H1 (cell line): ENCODE measurements around the gene PEX16. TPM values are rescaled to one million over a fixed set of nuclear protein-coding genes. Genes with fewer than 3 reads are reported as not detected.

Experiments
- CTCF ChIA-PET: fragments of 300-600 bp; sonication (Branson Sonifier 250); formaldehyde crosslinking; loops from one replicate; lab custom pipeline; 2021; ENCODE audit not compliant: partially characterized antibody; lab: Charles Lee
- POLR2A ChIA-PET: fragments of 300-600 bp; sonication (Branson Sonifier 250); formaldehyde crosslinking; loops from one replicate; lab custom pipeline; 2021; ENCODE audit warnings: inconsistent platforms; ENCODE audit not compliant: partially characterized antibody; lab: Charles Lee
- DNase-seq, 2 experiments: peaks; one replicate each; pipeline versions ENCODE4 v3.0.0 to v3.0.0-alpha.2; 2010 to 2022; ENCODE audit warnings: low spot score in 2 of 2, low read depth in 1 of 2, mixed read lengths in 1 of 2
- FAIRE-seq: peaks from 2 replicates; lab custom pipeline; 2011; peaks lifted over from hg19 to GRCh38; lab: Jason Lieb, UNC
- H2AFZ ChIP-seq: 2 replicates; pipeline ENCODE4 v1.8.1; 2012; ENCODE audit warnings: low read length, inconsistent platforms
- H2AK5ac ChIP-seq: 2 replicates; pipeline ENCODE4 v1.6.1; 2013; ENCODE audit warnings: low read depth, low read length
- H2BK120ac ChIP-seq: replicated peaks from 2 replicates; pipeline ENCODE3; 2013; ENCODE audit warnings: low read depth, low read length, inconsistent platforms
- H2BK12ac ChIP-seq: 2 replicates; pipeline ENCODE4 v1.6.1; 2013; ENCODE audit warnings: low read depth, low read length
- H2BK15ac ChIP-seq: 2 replicates; pipeline ENCODE4 v1.6.1; 2013; ENCODE audit warnings: low read length
- H2BK20ac ChIP-seq: 2 replicates; pipeline ENCODE4 v1.6.1; 2013; ENCODE audit warnings: low read length
- H2BK5ac ChIP-seq: 2 replicates; pipeline ENCODE4 v1.6.1; 2013; ENCODE audit warnings: low read depth, low read length
- H3K14ac ChIP-seq: 2 replicates; pipeline ENCODE4 v1.6.1; 2013; ENCODE audit warnings: inconsistent platforms; ENCODE audit not compliant: insufficient read length
- H3K18ac ChIP-seq: 2 replicates; pipeline ENCODE4 v1.6.1; 2013; ENCODE audit warnings: low read length; ENCODE audit errors: extremely low read depth
- H3K23ac ChIP-seq: 2 replicates; pipeline ENCODE4 v1.6.1; 2013; ENCODE audit warnings: inconsistent platforms; ENCODE audit not compliant: insufficient read length
- H3K23me2 ChIP-seq: 2 replicates; pipeline ENCODE4 v1.6.1; 2013; ENCODE audit warnings: low read depth, low read length
- H3K27ac ChIP-seq: 2 replicates; pipeline ENCODE4 v1.6.1; 2011; ENCODE audit warnings: low read depth, low read length, inconsistent platforms
- H3K27me3 ChIP-seq, 4 experiments: replicated peaks in 1 of 4; 1 replicate in 1 of 4; 2 replicates in 3 of 4; pipeline versions ENCODE4 v1.6.1 to v1.8.1; 2011 to 2013; ENCODE audit warnings: low read length in 3 of 4, mild to moderate bottlenecking in 3 of 4, inconsistent platforms in 2 of 4, mixed read lengths in 2 of 4, moderate library complexity in 1 of 4; ENCODE audit not compliant: control insufficient read depth in 3 of 4, insufficient read depth in 3 of 4; ENCODE audit errors: extremely low read depth in 1 of 4
- H3K36me3 ChIP-seq, 4 experiments: 2 replicates each; pipeline versions ENCODE4 v1.6.1 to v1.8.1; 2011 to 2013; ENCODE audit warnings: mild to moderate bottlenecking in 4 of 4, low read length in 3 of 4, moderate library complexity in 2 of 4, control low read depth in 1 of 4, inconsistent platforms in 1 of 4; ENCODE audit not compliant: insufficient read depth in 4 of 4, control insufficient read depth in 2 of 4
- H3K4ac ChIP-seq: replicated peaks from 2 replicates; pipeline ENCODE3; 2013; ENCODE audit warnings: low read length, low read depth, mixed read lengths, inconsistent platforms; ENCODE audit not compliant: insufficient read length
- H3K4me1 ChIP-seq, 4 experiments: replicated peaks in 1 of 4; 1 replicate in 1 of 4; 2 replicates in 3 of 4; pipeline versions ENCODE4 v1.6.1 to v1.8.1; 2011 to 2013; ENCODE audit warnings: low read length in 3 of 4, inconsistent platforms in 2 of 4, mixed read lengths in 1 of 4; ENCODE audit not compliant: insufficient read depth in 4 of 4, control insufficient read depth in 3 of 4
- H3K4me2 ChIP-seq, 2 experiments: 2 replicates each; pipeline versions ENCODE4 v1.6.1 to v1.8.1; 2011 to 2013; ENCODE audit warnings: low read depth in 2 of 2, low read length in 2 of 2, control low read depth in 1 of 2, inconsistent platforms in 1 of 2, mild to moderate bottlenecking in 1 of 2; ENCODE audit not compliant: insufficient read depth in 1 of 2
- H3K4me3 ChIP-seq, 4 experiments: fragments of 200-600, 300-600 bp in 1 of 4; sonication (generic), shearing (Covaris generic), sonication (Bioruptor Twin) in 1 of 4; 2 replicates each; pipeline versions ENCODE4 v1.5.1 to v1.8.1; 2011 to 2016; ENCODE audit warnings: low read length in 4 of 4, low read depth in 3 of 4, control low read depth in 2 of 4, inconsistent platforms in 2 of 4, mild to moderate bottlenecking in 2 of 4, mixed read lengths in 1 of 4, moderate library complexity in 1 of 4; ENCODE audit not compliant: insufficient read depth in 2 of 4; ENCODE audit errors: extremely low read depth in 1 of 4
- H3K56ac ChIP-seq: replicated peaks from 2 replicates; pipeline ENCODE3; 2013; ENCODE audit warnings: low read depth, mild to moderate bottlenecking, mixed read lengths, low read length, inconsistent platforms; ENCODE audit not compliant: insufficient read length
- H3K79me1 ChIP-seq: 2 replicates; pipeline ENCODE4 v1.6.1; 2013; ENCODE audit warnings: low read depth, low read length, control low read depth
- H3K79me2 ChIP-seq, 2 experiments: 2 replicates each; pipeline versions ENCODE4 v1.6.1 to v1.8.1; 2012 to 2013; ENCODE audit warnings: low read length in 2 of 2, mild to moderate bottlenecking in 2 of 2, inconsistent platforms in 1 of 2; ENCODE audit not compliant: insufficient read depth in 2 of 2, control insufficient read depth in 1 of 2
- H3K9ac ChIP-seq, 4 experiments: replicated peaks in 1 of 4; 1 replicate in 1 of 4; 2 replicates in 3 of 4; pipeline versions ENCODE4 v1.6.1 to v1.8.1; 2011 to 2013; ENCODE audit warnings: low read depth in 3 of 4, low read length in 3 of 4, control low read depth in 2 of 4, mild to moderate bottlenecking in 2 of 4, moderate library complexity in 2 of 4, inconsistent platforms in 1 of 4; ENCODE audit errors: extremely low read depth in 1 of 4
- H3K9me3 ChIP-seq, 2 experiments: 2 replicates each; pipeline versions ENCODE4 v1.6.1 to v1.8.1; 2012 to 2013; ENCODE audit warnings: mild to moderate bottlenecking in 2 of 2, moderate library complexity in 2 of 2, control low read depth in 1 of 2, inconsistent platforms in 1 of 2, low read depth in 1 of 2, low read length in 1 of 2, mixed read lengths in 1 of 2; ENCODE audit not compliant: insufficient read depth in 2 of 2
- H4K20me1 ChIP-seq, 2 experiments: replicated peaks in 1 of 2; 2 replicates each; pipeline versions ENCODE3 to v1.8.1; 2011 to 2013; ENCODE audit warnings: inconsistent platforms in 2 of 2, low read length in 2 of 2, mild to moderate bottlenecking in 1 of 2; ENCODE audit not compliant: insufficient read depth in 2 of 2, control insufficient read depth in 1 of 2
- H4K5ac ChIP-seq: 2 replicates; pipeline ENCODE4 v1.6.1; 2013; ENCODE audit warnings: low read length, low read depth, mixed read lengths, inconsistent platforms; ENCODE audit not compliant: insufficient read length
- H4K8ac ChIP-seq: 2 replicates; pipeline ENCODE4 v1.8.0; 2013; ENCODE audit warnings: mild to moderate bottlenecking, moderate library complexity, low read length, inconsistent platforms; ENCODE audit not compliant: insufficient read depth; ENCODE audit errors: extremely low read depth
- H4K91ac ChIP-seq: replicated peaks from 2 replicates; pipeline ENCODE3; 2013; ENCODE audit warnings: low read length, mixed read lengths, inconsistent platforms; ENCODE audit not compliant: insufficient read length
- BACH1 ChIP-seq: IDR thresholded peaks from 2 replicates; pipeline ENCODE4 v1.6.1; 2012; ENCODE audit warnings: low read length, improper control_type of control experiment
- BCL11A ChIP-seq, 2 experiments: IDR thresholded peaks; one replicate each; pipeline ENCODE4 v1.6.1; 2011; ENCODE audit warnings: low read depth in 2 of 2, low read length in 2 of 2, mild to moderate bottlenecking in 2 of 2
- CHD1 ChIP-seq: IDR thresholded peaks from 2 replicates; pipeline ENCODE4 v1.6.1; 2012; ENCODE audit warnings: low read depth, low read length, improper control_type of control experiment
- CREB1 ChIP-seq: IDR thresholded peaks from 2 replicates; pipeline ENCODE4 v1.6.1; 2012; ENCODE audit warnings: inconsistent platforms
- CTBP2 ChIP-seq: IDR thresholded peaks from 2 replicates; pipeline ENCODE4 v1.7.0; 2011; ENCODE audit warnings: borderline replicate concordance, mild to moderate bottlenecking, moderate library complexity, mixed read lengths, low read length; ENCODE audit not compliant: insufficient read depth, insufficient read length
- EGR1 ChIP-seq: IDR thresholded peaks from 2 replicates; pipeline ENCODE4 v1.6.1; 2011; ENCODE audit warnings: low read depth, low read length, borderline replicate concordance
- EP300 ChIP-seq, 2 experiments: IDR thresholded peaks; 1 replicate in 1 of 2; 2 replicates in 1 of 2; pipeline ENCODE4 v1.6.1; 2011 to 2012; ENCODE audit warnings: low read depth in 2 of 2, low read length in 2 of 2, mild to moderate bottlenecking in 2 of 2, borderline replicate concordance in 1 of 2, inconsistent platforms in 1 of 2, moderate library complexity in 1 of 2
- POLR2A ChIP-seq, 2 experiments: IDR thresholded peaks; 1 replicate in 1 of 2; 2 replicates in 1 of 2; pipeline ENCODE4 v1.6.1; 2011; ENCODE audit warnings: low read depth in 2 of 2, low read length in 2 of 2, mild to moderate bottlenecking in 2 of 2; ENCODE audit errors: control extremely low read depth in 1 of 2
- RNF2 ChIP-seq: fragments of 200-900, 300-1000 bp; sonication (generic); IDR thresholded peaks from 2 replicates; pipeline ENCODE4 v1.7.1; 2016; ENCODE audit warnings: borderline replicate concordance, low read depth, mild to moderate bottlenecking, antibody characterized with exemption, low read length; ENCODE audit not compliant: poor library complexity, severe bottlenecking; ENCODE audit errors: missing control alignments
- whole genome bisulfite sequencing, 2 experiments: shearing (Covaris generic) in 1 of 2; methylation state at CpG; one replicate each; pipeline versions ENCODE4 v1.1.6 to v1.1.7; 2013 to 2015; ENCODE audit warnings: low lambda C conversion rate in 2 of 2, mixed read lengths in 2 of 2, inconsistent platforms in 1 of 2, low coverage in 1 of 2, missing lambda C conversion rate in 1 of 2; ENCODE audit not compliant: insufficient replicate concordance in 2 of 2, insufficient coverage in 1 of 2, insufficient read length in 1 of 2; ENCODE audit errors: extremely low coverage in 1 of 2, missing lambda C conversion rate in 1 of 2; 5-methylcytosine and 5-hydroxymethylcytosine counted together
- polyA plus RNA-seq, 7 experiments: library from polyadenylated mRNA; depleted of rRNA in 3 of 7; stranded (reverse) in 5 of 7; unstranded in 2 of 7; fragments of >200 nt in 5 of 7; fragments of 200-250 nt in 2 of 7; gene quantifications; 1 replicate in 5 of 7; 2 replicates in 1 of 7; 4 replicates in 1 of 7; pipeline versions ENCODE4 v1.2.1 to v1.2.3, GENCODE V29; 2011 to 2013; ENCODE audit warnings: missing spikeins in 2 of 7, mixed read lengths in 2 of 7
- total RNA-seq: library from RNA; stranded (reverse); fragmentation: NEBNext Ultra II Directional; extraction: Animal tissue kit (Norgen Biotek cat#: 25700); gene quantifications from 2 replicates; pipeline ENCODE4 v1.2.1, GENCODE V29; 2021
- TF ChIP-seq, protein P1 (sequence below): IDR thresholded peaks from 2 replicates; pipeline ENCODE4 v1.6.1; 2011; ENCODE audit warnings: low read depth, mild to moderate bottlenecking, low read length; ENCODE audit not compliant: insufficient read depth
- TF ChIP-seq, protein P2 (sequence below): IDR thresholded peaks from 2 replicates; pipeline ENCODE4 v1.6.1; 2012; ENCODE audit warnings: inconsistent platforms

PEX16 gene
- total and polyA plus RNA-seq, 2 of the 8 experiments (the other 6 are each of a cell fraction or from before 2014, with no cell fraction given): 29.2 to 36.0 TPM

DNA sequence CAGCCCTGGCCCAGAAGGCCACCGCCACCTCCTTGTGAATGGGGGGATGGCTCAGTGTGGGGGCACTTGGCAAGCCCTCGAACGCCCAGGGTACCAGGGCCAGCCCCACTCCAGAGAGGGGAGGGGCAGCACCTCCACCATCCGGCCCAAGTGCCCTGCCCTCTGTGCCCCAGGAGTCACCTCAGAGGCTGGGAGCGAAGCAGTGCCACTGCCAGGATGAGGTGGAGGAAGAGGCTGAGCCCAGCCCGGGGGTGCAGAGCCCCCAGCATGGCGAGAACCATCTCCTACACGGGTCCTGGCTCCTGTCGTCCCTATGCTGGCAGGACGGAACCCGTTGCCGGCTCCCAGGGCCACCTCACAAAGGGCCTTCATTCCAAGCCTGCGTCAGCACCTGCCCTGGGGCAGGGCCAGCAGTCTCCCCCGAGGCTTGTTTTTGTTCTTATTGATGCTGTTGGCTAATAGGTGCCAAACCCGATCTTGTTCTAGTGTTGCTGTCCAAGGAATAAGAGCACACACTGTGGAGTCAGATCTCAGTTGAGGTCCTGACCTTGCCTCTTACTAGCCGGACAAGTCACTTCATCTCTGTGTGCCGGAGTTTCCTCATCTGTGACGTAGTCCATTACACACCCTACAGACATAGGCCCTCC lies 10.6 kb downstream of the PEX16 start, which contains the start of gene FREY1:
Gene FREY1, minus strand, starts transcription at position 307 of the 647 bp plus-strand sequence. Its CDS starts 26 bp downstream, at position 281.
- H2BK12ac ChIP-seq: no peak within 1 kb of the TSS
- no peak within 1 kb of the TSS for H3K23ac ChIP-seq
- no peaks in the 10 kb centered on the region for H3K79me2 ChIP-seq
- H3K4ac ChIP-seq: no peak within 1 kb of the TSS
- no peaks in the 10 kb centered on the region; a peak in 1 of 7 replicates for H3K4me1 ChIP-seq
- no peak within 1 kb of the TSS for H3K4me2 ChIP-seq
- POLR2A ChIA-PET: interaction anchor here (0.8 to 6.2 kb wide), 5 partner anchors 9 to 38 kb away, joined by 3 to 36 read pairs (median 3); partner anchors contain the start of gene PEX16
- H3K4me3 ChIP-seq: no peak within 1 kb of the TSS
- H3K56ac ChIP-seq: no peak within 1 kb of the TSS
- H2BK5ac ChIP-seq: no peak within 1 kb of the TSS
- 0 out of 2 replicates have a peak, but pooled peaks cover 2% of the 10 kb centered on the region for H3K23me2 ChIP-seq
- H2BK120ac ChIP-seq: no peak within 1 kb of the TSS
- H2AFZ ChIP-seq: no peak within 1 kb of the TSS
- WGBS, 2 experiments: 93% methylated on average over 17 of the region's 18 CpGs; no CpG with 5 or more reads in 1 of the 2 experiments
- H3K14ac ChIP-seq: no peak within 1 kb of the TSS
- no peak within 1 kb of the TSS for H3K9ac ChIP-seq
- H3K27me3 ChIP-seq: no peaks in the 10 kb centered on the region
- no peak within 1 kb of the TSS for H2BK20ac ChIP-seq
- CTCF ChIA-PET: interaction anchor here (1.4 kb wide), 1 partner anchor 13 kb away, joined by 4 read pairs; no protein-coding TSS in a partner anchor
- H3K36me3 ChIP-seq: peaks cover 6 to 23% (median 18%) of the 10 kb centered on the region in 4 experiments; a peak in 6 of 8 replicates
- no peaks in the 10 kb centered on the region for H3K9me3 ChIP-seq
- no peak for FAIRE-seq
- H2BK15ac ChIP-seq: no peak within 1 kb of the TSS
- no peak within 1 kb of the TSS for H3K27ac ChIP-seq
- no peaks in the 10 kb centered on the region for H3K79me1 ChIP-seq
- H2AK5ac ChIP-seq: no peak within 1 kb of the TSS
- H4K20me1 ChIP-seq: peaks cover 0 to 17% of the 10 kb centered on the region in 2 experiments
- peak within 1 kb of the TSS; percentile 80 for H4K8ac ChIP-seq
- DNase-seq: no peak
- H4K91ac ChIP-seq: peak within 1 kb of the TSS; percentile 54
- H3K18ac ChIP-seq: no peak within 1 kb of the TSS
- H4K5ac ChIP-seq: no peak within 1 kb of the TSS
- TF ChIP-seq RNF2 (no peak), CREB1 (no peak), BACH1 (no peak), POLR2A (IDR thresholded peaks at IDR 0.05; ENCODE audit: control extremely low read depth in 1 of 2, low read depth in 2 of 2, low read length in 2 of 2) (no peak; a peak in 1 of 3 replicates), CHD1 (no peak), BCL11A (IDR thresholded peaks at IDR 0.05; ENCODE audit: low read depth in 2 of 2, low read length in 2 of 2) (no peak), EGR1 (no peak), EP300 (IDR thresholded peaks at IDR 0.05; ENCODE audit: borderline replicate concordance in 1 of 2, low read depth in 2 of 2, low read length in 2 of 2) (no peak), CTBP2 (no peak)
- TF ChIP-seq, protein P1, sequence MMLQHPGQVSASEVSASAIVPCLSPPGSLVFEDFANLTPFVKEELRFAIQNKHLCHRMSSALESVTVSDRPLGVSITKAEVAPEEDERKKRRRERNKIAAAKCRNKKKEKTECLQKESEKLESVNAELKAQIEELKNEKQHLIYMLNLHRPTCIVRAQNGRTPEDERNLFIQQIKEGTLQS: no peak
- TF ChIP-seq, protein P2, sequence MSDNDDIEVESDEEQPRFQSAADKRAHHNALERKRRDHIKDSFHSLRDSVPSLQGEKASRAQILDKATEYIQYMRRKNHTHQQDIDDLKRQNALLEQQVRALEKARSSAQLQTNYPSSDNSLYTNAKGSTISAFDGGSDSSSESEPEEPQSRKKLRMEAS: no peak
